Lower leg skin (tissue), 4 donors: ENCODE measurements around the gene RAF1. TPM values are rescaled to one million over a fixed set of nuclear protein-coding genes. Genes with fewer than 3 reads are reported as not detected.
"Not testable (repeated sequence)": the region's sequence is repeated elsewhere in the genome, so short reads cannot be mapped to it uniquely, and the experiment has no call there.

Experiments
- DNase-seq, 2 donors: peaks; one replicate each; pipeline ENCODE4 v3.0.0-alpha.2; 2019; ENCODE audit warnings: low spot score in 2 of 2
- H3K4me3 ChIP-seq: fragments of 200-600 bp; sonication (generic); 2 replicates; pipeline ENCODE4 v1.5.1; 2017; ENCODE audit warnings: mild to moderate bottlenecking, low read depth; ENCODE audit not compliant: poor library complexity, severe bottlenecking
- CTCF ChIP-seq, 3 donors: fragments of 450-650 bp; IDR thresholded peaks; one replicate each; pipeline ENCODE4 v1.5.1; 2016; ENCODE audit warnings: antibody characterized with exemption in 3 of 3, mild to moderate bottlenecking in 3 of 3, moderate library complexity in 2 of 3
- POLR2A ChIP-seq, 2 donors: fragments of 450-650 bp; IDR thresholded peaks; one replicate each; pipeline ENCODE4 v1.6.1; 2016 to 2017; ENCODE audit warnings: antibody characterized with exemption in 2 of 2, mild to moderate bottlenecking in 1 of 2, moderate library complexity in 1 of 2
- WGBS, 2 donors: methylation state at CpG; one replicate each; pipeline ENCODE4 v1.1.5; 2018; 5-methylcytosine and 5-hydroxymethylcytosine counted together
- intact Hi-C: fragments of 100-400 bp; cut with DNase I; formaldehyde crosslinking; loops from one replicate; pipeline ENCODE4 v1.15.0; 2023; ENCODE audit warnings: low total_unique reads
- total RNA-seq, 4 donors: library from RNA; depleted of rRNA; stranded (reverse); fragments of >200 nt; gene quantifications; one replicate each; pipeline ENCODE4 v1.1.0, GENCODE V29; 2016

RAF1 gene
- total RNA-seq, 4 donors from 2014 or later: 126 to 140 (median 131) TPM

- no peak for TF ChIP-seq CTCF (IDR thresholded peaks at IDR 0.05)
- TF ChIP-seq POLR2A (IDR thresholded peaks at IDR 0.05): no peak
- intact Hi-C loops: no loop called here
- 88 to 94% methylated on average over 2 of the region's 2 CpGs for WGBS, 2 donors
- DNase-seq: peak in 1 of 2 donors; percentile 44
- no peak overlapping the region for H3K4me3 ChIP-seq
These were observed 42.8 kb upstream of the RAF1 start for GRCh38 chr3:12706504-12707253.

- H3K4me3 ChIP-seq: no peak overlapping the region
- intact Hi-C loops: no loop called here
- WGBS, 2 donors: 43 to 53% methylated on average over 1 of the region's 1 CpG
- TF ChIP-seq CTCF (IDR thresholded peaks at IDR 0.05) (no peak), POLR2A (IDR thresholded peaks at IDR 0.05) (no peak)
- no peak for DNase-seq
These were observed 42.1 kb upstream of the RAF1 start for GRCh38 chr3:12705981-12706380.

GRCh38 chr3:12705374-12705926, 41.5 kb upstream of the RAF1 start:
- DNase-seq: no peak
- WGBS, 2 donors: 93 to 94% methylated on average over 6 of the region's 6 CpGs
- intact Hi-C loops: no loop called here
- H3K4me3 ChIP-seq: no peak overlapping the region
- TF ChIP-seq CTCF (IDR thresholded peaks at IDR 0.05): no peak
- no peak for TF ChIP-seq POLR2A (IDR thresholded peaks at IDR 0.05)

GRCh38 chr3:12702501-12702900, 38.6 kb upstream of the RAF1 start:
- intact Hi-C loops: no loop called here
- 90 to 95% methylated on average over 3 of the region's 3 CpGs for WGBS, 2 donors
- no peak for DNase-seq
- H3K4me3 ChIP-seq: no peak overlapping the region
- no peak for TF ChIP-seq CTCF (IDR thresholded peaks at IDR 0.05)
- no peak for TF ChIP-seq POLR2A (IDR thresholded peaks at IDR 0.05)

- H3K4me3 ChIP-seq, DNase-seq, intact Hi-C loops: not testable (repeated sequence)
- WGBS, 2 donors: 62 to 72% methylated on average over 10 of the region's 10 CpGs
These were observed 37.7 kb upstream of the RAF1 start for GRCh38 chr3:12701601-12702000.

GRCh38 chr3:12700800-12701199, 36.9 kb upstream of the RAF1 start:
- DNase-seq: no peak
- H3K4me3 ChIP-seq: no peak overlapping the region
- intact Hi-C loops: no loop called here
- 78 to 91% methylated on average over 2 of the region's 2 CpGs for WGBS, 2 donors
- no peak for TF ChIP-seq POLR2A (IDR thresholded peaks at IDR 0.05)
- no peak for TF ChIP-seq CTCF (IDR thresholded peaks at IDR 0.05)
